Stimulated activated CD4-positive, alpha-beta T cell treated with anti-CD3 and anti-CD28 coated beads, TNF-alpha, amount 100 ng/mL, for 48 hours (primary cell): ENCODE results near the gene PHOX2B.
"Not testable (repeated sequence)": the region's sequence is repeated elsewhere in the genome, so short reads cannot be mapped to it uniquely, and the experiment has no call there.

Experiments
- DNase-seq, 3 donors: peaks; one replicate each; pipeline ENCODE4 v3.0.0-alpha.2; 2020; ENCODE audit warnings: low read depth in 3 of 3

Gene PHOX2B

DNA sequence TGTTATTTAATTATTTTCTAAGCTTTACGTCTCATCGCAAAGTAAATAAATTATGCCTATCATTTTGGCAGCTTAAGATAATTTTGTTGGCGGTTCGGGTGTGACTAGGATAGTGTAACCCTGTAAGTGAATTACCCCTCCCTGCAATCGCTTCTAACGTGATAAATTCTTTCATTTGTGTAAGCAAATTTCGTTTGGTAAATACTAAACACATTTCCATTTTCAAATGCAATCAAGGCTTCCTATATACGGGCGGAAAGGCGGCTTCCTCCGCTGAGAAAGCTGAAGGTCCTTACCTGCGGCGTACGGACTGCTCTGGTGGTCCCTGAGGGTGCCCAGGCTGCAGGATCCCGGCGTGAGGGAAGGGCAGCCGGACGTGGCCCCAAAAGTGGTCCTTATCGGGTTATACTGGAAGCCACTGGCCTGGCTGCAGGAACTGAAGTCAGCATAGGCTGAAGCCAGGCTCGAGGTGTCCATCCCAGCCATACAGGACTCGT, 403 bp downstream of the PHOX2B start:
- no peak for DNase-seq

DNA sequence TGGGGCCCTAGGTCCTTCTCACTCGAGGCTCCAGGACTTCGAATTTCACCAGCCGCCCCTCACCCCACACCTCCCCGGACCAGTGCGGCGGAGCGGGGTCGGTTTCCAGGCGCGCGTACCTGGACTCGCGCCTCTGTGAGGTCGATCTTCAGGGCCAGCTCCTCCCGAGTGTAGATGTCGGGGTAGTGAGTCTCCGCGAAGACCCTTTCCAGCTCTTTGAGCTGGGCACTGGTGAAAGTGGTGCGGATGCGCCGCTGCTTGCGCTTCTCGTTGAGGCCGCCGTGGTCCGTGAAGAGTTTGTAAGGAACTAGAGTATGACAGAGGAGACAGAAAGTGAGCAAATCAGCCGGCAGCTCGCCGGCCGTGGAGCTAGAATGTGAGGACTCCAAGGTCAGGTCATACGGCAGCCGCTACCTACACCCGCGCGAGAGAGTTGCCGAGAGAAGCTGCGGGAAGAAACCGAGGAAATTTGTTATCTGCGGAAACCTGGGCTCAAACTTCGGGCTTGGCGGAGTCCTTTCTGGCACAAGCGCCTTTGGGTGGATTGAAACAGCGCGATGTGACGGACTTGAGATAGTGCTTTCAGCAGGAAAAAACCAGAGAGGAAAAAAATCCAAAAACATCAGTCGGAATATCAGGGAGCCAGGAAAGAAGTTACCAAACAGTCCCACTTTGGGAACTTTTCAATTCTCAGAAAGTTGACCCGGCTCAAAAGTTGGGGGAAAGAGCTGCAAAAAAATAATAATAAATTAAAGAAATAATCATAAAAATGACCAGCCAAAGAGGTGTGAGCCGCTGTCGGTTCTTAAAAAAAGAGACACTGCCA, 1.1 kb downstream of the PHOX2B start:
- DNase-seq: no peak

DNA sequence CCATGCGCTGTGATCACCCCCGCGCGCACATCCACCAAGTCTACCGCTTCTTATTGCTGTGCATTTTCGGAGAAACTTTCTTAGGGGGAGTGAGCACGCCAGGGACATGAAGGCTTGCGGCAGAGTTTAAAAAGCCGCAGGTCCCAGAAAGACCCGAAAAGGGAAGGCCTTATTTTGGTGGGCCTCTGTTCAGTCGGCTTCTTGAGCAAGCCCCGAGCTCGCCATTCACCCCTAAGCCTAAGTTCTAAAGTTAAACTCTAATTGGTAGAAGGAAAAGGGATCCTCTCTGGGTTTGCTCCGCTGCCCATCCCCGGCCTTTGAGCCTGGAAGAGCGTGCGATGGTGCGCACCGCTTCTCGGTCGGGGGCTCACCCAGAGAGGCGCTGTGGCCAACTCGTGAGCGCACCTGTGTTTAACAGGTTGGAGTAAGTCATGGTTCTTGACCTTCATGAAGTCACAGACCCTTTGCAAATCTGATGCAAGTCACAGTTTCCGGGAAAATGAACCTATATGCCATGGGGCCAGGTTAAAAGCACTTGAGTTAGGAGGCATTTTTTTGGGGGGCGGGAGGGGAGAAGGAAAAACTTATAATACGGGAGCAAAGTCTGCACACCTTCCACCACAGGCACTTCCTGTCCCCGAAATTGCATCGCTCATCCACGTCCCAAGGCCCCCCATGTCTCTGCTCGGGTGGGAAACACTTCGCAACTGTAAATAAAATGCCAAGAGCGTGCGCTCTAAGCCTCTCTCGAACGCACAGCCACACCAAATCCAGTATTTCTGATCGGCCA, 1.9 kb downstream of the PHOX2B start:
- no peak for DNase-seq

DNA sequence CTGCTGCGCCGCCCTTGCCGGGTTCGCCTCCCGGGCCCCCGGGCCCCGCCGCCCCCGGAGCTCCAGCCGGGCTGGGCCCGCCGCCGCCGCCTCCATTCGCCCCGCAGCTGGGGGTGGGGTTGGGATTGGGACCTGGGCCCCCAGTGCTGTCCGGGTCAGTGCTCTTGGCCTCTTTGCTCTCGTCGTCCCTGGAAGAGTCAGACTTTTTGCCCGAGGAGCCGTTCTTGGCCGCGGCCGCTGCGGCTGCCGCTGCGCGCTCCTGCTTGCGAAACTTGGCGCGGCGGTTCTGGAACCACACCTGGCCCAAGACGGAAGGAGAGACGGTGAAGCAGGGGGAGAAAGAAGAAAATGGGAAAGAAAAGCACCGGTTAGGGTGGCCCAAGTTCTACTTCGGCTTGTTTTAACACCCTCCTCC, 2.5 kb downstream of the PHOX2B start:
- no peak for DNase-seq

DNA sequence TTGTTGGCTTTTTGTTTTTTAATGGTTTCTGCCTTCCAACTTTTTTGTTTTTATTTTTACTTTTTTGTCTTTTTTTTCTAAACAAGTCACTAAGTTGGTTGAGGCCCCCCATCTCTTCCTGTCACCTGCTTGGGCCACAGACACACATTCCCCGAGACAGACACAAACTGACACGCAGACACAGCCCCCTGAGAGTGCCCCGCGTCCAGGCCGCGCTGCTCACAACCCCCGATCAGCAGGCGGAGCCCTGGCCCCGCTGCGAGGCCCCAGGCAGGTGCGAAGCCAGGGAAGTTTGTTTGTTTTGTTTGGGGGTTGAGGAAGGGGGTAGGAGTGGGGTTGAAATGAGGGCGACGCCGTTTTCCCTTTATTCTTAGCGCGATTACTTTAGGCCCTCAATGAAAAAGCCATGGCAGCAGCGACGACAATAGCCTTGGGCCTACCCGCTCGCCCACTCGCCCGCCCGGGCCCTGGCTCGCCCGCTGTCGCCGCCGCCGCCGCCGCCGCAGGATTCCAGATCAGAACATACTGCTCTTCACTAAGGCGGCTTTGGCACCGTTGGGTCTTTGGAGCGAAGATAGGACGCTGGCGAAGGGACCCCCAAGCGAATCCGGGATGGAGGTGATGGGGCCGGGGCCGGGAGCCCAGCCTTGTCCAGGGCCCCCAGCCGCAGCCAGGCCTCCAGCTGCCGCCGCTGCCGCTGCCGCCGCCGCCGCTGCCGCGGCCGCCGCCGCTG, 3.1 kb downstream of the PHOX2B start:
- no peak for DNase-seq

DNA sequence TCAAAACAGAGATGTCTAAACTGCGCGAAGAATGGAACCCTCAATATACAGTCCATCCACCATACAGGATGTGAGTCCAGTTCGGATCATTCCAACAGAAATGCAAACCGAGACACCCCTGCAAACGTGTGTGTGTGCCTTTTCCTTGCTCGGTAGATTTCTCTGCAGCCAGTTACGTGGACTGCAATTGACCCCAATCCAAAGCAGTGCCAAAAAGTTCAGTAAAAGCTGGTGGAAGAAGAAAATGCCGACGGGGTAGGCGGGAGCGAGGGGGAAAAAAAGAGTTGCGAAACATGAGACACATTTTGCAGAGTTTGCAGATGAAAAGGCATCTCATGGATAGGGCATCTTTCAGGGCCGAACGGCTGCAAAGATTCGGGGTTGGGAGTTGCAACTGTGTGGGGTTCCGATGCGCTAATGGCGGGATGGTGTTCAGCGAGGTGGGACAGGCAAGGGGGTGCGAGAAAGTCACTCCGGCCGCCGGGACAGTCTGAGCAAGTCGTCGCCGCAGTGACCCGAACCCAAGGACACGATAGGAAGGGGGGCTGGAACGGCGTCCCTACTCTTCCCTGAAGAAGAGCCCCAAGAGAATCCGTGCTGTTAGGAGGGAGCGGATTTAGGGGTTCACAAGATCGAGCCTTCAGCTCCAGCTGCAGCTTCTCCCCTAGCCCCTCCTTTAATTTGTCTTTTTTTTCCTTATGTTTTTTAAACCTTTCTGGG, 3.8 kb downstream of the PHOX2B start:
- no peak for DNase-seq

DNA sequence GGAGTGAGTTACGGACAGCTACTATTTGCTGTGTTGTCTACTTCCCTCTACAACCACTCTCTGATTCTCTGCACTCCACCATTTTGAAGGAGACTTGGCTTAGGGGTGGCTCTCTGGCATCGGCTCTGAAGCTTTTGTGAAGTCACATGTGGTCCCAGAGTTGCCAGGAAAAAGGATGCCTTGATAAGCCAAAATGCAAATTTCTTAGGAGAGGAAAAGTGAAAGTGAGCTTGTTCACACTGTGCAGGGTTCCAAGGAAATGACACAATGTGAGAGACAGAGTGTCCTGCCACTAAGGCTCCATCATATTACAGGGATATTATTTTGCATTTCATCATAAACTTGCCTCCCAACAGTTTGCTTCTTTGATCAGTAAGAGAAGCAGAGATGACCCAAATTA, 7.2 kb downstream of the PHOX2B start:
- no peak for DNase-seq

DNA sequence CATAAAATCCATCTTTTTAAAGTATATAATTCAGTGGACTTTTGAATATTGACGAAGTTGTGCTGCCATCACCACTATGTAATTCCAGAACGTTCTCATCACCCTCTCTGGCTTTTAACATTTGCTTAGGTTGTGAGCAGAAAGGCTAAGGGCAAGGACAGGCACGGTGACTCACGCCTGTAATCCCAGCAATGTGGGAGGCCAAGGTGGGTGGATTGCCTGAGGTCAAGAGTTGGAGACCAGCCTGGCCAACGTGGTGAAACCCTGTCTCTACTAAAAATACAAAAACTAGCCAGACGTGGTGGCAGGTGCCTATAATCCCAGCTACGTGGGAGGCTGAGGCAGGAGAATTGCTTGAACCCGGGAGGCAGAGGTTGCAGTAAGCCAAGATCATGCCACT, 11.0 kb downstream of the PHOX2B start:
- not testable (repeated sequence) for DNase-seq

DNA sequence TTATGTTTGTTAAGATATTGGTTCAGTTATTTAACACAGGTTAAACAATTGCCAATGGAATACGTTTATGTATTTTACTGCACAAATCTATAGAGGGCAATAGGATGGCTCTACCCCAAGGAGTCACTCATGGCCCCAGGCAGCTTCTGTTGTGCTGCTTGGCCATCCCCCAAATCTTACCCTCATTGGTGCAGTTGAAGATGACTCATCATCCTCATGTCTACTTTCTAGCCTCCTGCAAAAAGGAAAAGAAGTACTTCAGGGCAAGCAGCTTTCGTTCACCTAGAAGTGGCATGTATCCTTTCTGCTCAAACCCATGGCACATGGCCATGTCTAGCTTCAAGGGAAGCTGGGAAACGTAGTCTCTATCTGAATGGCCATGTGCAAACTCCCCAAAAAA, 14.2 kb downstream of the PHOX2B start:
- no peak for DNase-seq

DNA sequence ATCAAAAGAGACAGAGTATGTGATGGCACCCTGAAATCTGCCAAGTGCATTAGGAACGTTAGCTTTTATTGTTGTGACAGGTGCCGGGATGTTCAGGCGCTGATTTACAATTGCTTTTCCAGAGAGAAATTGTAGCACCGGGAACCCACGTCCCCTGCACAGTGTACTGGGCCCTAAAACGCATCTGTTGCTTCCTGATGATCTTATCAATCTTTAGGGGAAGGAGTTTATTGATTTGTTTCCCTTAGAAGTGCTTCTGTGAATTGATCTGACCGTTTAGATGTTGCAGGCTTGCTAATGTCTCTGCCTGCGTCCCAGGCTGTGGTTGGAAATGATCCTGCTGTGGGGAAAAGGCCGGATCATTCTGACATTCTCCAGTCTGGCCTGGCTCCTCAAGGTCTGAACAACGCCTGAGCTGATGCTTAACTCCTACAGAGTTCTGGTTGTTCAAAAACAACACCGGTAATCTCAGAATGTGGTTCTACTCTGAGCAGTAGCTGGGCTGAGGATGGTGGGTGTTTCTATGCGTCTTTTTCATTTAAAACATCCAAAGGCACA, 16.9 kb downstream of the PHOX2B start:
- no peak for DNase-seq

DNA sequence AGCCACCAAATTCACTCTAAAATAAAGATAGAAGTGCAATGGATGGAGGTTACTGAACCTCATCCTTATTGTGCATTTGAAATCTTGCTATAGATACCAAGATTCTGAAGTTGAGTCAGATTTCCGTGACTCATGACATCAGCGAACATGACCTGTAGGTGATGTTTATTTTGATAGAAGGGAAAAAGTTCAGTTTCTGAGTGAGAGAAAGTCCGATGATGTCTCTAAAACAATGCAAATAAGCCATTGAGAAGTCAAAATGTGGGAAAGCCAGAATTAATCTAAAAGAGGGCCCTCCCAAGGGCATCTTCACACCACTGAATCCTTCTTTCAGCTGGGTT, 20.0 kb downstream of the PHOX2B start:
- no peak for DNase-seq

DNA sequence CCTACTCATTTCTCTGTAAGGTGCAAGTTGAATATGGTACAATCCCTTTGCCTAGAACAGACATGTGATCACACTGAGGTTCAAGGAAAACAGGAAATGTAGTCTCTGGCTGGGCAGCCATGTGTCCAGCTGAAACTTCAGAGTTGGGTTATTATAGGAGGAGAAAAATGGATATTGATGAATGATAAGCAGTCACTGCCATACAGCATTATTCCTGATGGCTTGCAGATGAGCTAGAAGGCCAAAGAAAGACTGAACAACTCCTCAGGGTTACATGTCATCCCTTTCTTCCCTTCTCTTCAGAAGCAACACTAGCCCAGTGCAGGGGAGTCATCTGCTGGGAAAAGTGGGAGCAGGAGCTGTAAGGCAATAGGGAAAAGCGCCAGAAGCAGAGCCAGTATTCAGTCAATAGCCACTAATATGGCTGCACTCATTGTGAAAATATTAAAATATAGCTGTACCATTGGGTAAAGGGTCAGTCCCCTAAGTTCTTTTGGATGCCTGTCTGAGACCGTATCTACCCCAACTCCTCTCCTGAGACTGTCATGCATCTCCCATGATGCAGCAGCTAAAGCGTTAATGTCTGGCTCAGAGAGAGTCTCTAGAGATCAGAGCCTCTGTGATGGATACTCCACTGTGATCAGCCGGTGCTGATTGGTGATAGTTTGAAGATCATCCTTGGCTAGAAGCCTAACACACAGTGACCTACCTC, 20.5 kb downstream of the PHOX2B start:
- no peak for DNase-seq

DNA sequence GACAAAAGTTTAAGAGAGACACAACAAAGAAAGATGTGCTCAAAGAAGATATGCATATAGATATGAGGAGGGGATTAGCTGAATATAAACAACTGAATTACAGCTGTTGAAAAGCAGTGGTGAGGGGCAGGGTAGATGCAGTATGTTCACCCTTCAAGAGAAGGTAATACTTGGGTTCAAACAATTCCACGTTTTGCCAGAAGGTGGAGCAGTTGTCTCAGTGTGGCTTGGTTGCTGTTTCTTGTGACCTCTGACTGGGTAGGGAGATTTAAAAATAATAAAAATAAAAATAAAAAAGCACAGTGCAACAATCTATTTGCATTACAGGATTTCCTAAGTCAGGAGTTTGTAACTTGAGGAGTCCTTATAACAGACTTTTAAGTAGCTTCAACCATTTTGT, 23.3 kb downstream of the PHOX2B start:
- DNase-seq: no peak

DNA sequence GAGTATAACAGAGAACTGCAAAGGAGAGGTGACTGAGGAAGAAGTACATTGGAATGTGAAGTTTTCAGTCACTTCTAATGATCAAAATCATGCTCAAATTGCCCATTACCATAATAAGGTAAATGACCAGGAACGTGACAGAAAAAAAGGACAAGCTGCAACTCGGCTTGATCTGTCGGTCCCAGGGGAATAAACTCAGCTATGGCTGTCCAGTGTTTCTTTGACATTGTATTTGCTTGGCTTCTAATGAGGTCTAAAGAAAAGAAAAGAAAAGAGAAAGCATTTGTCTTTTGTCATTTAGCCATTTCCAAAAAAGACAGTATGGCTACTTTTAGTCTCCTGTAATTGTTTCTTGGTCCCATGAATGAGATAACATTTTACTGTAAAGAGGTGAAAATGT, 25.2 kb downstream of the PHOX2B start:
- no peak for DNase-seq

DNA sequence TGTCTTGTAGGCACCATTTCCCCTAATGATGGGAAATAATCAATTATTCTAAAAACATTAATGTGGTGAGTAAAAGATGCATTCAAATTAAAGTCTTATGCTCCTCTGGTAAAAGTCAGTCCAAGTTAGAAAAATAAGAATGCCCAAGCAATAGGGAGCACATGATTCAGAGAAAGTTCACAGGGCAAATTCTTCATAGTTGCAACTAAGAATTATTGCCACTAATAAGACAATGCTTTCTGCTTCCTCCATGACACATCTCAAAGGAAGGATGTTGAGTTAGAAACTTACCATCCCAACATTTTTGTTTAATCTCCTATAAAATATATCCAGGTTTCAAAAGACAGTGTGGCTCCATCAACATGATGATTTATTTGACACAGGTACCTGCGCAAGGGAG, 26.3 kb downstream of the PHOX2B start:
- DNase-seq: no peak

DNA sequence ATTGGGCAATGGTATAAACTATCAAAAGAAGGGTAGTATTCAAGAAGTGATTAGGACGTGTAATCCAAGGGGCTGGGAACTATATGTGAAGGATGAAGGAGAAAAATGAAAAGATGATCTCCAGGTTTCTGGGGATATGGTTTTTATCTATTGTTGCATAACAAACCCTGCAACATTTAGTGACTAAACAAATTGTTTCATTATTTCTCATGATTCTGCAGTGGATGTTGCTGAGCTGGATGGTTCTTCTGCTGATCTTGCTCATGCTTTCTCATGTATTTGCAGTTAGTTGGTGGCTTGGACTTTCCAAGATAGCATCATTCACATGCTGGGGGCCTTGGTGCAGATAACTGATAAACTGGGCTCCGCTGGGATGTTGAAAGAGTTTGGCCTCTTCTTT, 29.1 kb downstream of the PHOX2B start:
- DNase-seq: no peak

DNA sequence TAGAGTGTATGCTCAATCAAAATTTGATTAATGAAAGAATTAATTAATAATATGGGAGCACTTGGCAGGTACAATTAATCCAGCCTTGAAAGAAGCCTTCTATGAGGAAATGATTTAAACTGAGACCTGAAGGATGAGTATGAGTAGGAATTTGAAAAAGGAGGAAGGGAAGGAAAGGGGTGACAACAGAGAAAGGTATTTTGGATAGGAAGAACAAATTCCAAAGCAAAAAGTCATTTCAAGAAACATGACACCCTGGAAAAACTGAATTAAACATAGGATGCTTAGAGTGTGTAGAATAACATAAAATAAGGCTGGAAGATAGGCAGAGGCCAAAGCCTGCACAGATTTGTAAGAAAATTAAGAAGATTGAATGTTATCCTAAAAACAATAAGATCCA, 29.6 kb downstream of the PHOX2B start:
- DNase-seq: no peak

DNA sequence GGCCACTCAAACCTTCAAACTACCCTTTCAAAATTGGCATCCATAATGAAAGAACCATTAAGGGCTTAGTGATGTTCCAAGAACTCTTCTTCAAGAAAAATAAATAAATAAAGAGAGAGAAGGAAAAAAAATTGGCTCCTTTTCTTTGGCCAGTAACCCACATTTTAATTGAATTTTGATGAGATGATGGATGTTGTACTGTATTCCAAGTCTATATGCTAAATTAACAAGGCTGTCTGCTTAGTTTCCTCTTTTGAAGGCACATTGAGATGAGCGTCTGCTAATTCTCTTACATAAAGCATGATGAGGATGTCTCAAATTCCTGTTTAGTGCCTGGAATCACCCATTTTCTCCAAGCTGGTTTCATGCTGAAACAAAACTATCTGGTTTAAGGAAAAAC, 33.4 kb downstream of the PHOX2B start:
- DNase-seq: no peak

DNA sequence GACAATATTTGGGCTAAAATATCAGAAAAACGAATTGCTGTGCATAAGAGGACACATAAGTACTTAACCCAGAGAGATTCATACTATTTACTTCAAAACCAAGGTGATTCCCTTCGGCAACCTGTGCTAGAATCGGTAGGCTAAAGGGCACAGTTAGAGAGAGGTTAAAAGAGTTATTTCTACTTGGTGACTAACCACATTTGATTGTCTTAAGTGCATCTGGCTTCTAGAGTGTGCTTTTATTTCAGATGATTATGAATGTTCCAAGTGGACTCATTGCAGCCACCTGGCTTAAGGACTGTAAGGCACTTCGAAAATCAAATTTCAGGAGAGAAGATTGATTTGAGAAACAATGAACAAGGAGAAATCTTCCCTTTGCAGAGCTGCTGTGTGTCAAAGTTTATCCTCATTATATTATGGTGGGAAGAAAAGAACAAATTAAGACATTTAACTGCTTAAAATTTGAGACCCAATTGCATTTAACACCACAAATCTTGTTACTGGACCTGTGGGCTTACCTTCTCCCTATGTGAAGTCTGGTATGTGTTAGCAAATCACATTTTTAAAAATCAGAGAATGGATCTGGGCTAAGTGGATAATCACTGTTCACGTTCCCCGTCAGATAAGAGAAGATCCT, 34.0 kb downstream of the PHOX2B start:
- no peak for DNase-seq

DNA sequence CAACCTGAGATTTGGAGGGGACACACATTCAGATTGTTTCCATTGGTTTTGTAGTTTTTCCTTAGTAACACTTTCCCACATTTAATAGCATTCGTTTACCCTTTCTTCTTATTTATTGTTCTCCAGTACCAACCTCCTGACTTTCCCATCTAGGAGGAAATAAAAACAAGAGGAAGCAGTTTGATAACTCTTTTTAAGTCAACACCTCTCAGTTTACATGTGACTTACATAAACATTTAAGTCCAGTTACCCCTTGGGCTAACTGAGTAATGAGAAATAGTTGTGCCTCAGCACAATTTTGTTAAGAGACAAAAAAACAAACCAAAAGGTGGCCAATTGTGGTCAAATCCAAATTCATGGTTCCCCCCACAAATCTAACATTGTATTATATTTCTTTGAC, 34.8 kb downstream of the PHOX2B start:
- DNase-seq: no peak
